GM12874 (cell line): Measurements from ENCODE around the gene TMEM221.

Experiments
- CTCF ChIP-seq: IDR thresholded peaks from 2 replicates; pipeline ENCODE4 v1.5.1; 2011; ENCODE audit warnings: low read depth, mild to moderate bottlenecking, control low read depth, low read length, moderate library complexity; ENCODE audit not compliant: insufficient read depth

TMEM221 gene

GRCh38 chr19:17458970-17459369, 10.5 kb upstream of the TMEM221 start:
- no peak for TF ChIP-seq CTCF

- no peak for TF ChIP-seq CTCF
Observed at GRCh38 chr19:17457616-17458015, 9.1 kb upstream of the TMEM221 start.

GRCh38 chr19:17456127-17456526, 7.7 kb upstream of the TMEM221 start:
- TF ChIP-seq CTCF, result no peak

GRCh38 chr19:17455308-17456123, 7.0 kb upstream of the TMEM221 start:
- TF ChIP-seq CTCF, result no peak

GRCh38 chr19:17454576-17455071, 6.2 kb upstream of the TMEM221 start:
- no peak for TF ChIP-seq CTCF

- TF ChIP-seq CTCF, result no peak
Observed at GRCh38 chr19:17451820-17452219, 3.4 kb upstream of the TMEM221 start.

- TF ChIP-seq CTCF, result no peak
Observed at GRCh38 chr19:17450264-17451075, 2.0 kb upstream of the TMEM221 start.
